K562 (cell line): Measurements from ENCODE around the gene CERS4. TPM values are rescaled to one million over a fixed set of nuclear protein-coding genes. Genes with fewer than 3 reads are reported as not detected.

Experiments
- ATF6 ChIP-seq: sonication (generic); formaldehyde crosslinking; IDR thresholded peaks from 2 replicates; pipeline ENCODE4 v1.4.0; 2020; ENCODE audit warnings: mild to moderate bottlenecking, missing genetic modification reagents
- CBFA2T3 ChIP-seq: fragments of 450-650 bp; IDR thresholded peaks from 2 replicates; pipeline ENCODE4 v1.6.1; 2017
- ESRRA ChIP-seq: fragments of 450-650 bp; IDR thresholded peaks from 2 replicates; pipeline ENCODE4 v1.6.1; 2014; ENCODE audit warnings: low read depth, mild to moderate bottlenecking, moderate library complexity, borderline replicate concordance
- RFX1 ChIP-seq: fragments of 450-650 bp; IDR thresholded peaks from 2 replicates; pipeline ENCODE4 v1.6.1; 2016; ENCODE audit warnings: mild to moderate bottlenecking, moderate library complexity
- SAFB2 ChIP-seq: fragments of 200-400 bp; formaldehyde crosslinking; IDR thresholded peaks from 2 replicates; pipeline ENCODE4 v1.6.1; 2018; ENCODE audit warnings: borderline replicate concordance, low read length, low read depth, moderate library complexity; ENCODE audit not compliant: severe bottlenecking
- ZBTB26 ChIP-seq: fragments of 450-650 bp; formaldehyde crosslinking; IDR thresholded peaks from 2 replicates; pipeline ENCODE4 v1.4.0; 2022; ENCODE audit warnings: missing genetic modification characterization
- ZNF347 ChIP-seq: fragments of 450-650 bp; formaldehyde crosslinking; IDR thresholded peaks from 2 replicates; pipeline ENCODE4 v1.4.0; 2020; ENCODE audit warnings: low read depth, mild to moderate bottlenecking, moderate library complexity
- ZNF408 ChIP-seq: fragments of 250-450 bp; sonication (Bioruptor Pico); IDR thresholded peaks from 2 replicates; pipeline ENCODE4 v1.4.0; 2020; ENCODE audit warnings: low read depth, mild to moderate bottlenecking, moderate library complexity
- ZNF445 ChIP-seq: fragments of 250-450 bp; sonication (Bioruptor Pico); IDR thresholded peaks from 2 replicates; pipeline ENCODE4 v1.4.0; 2020; ENCODE audit warnings: low read depth, mild to moderate bottlenecking, moderate library complexity
- ZNF766 ChIP-seq: fragments of 200-800 bp; sonication (Bioruptor generic); conservative IDR thresholded peaks from 2 replicates; pipeline ENCODE4 v1.6.1; 2016; ENCODE audit warnings: missing genetic modification characterization, missing compliant biosample characterization
- polyA plus RNA-seq, 8 experiments: library from polyadenylated mRNA; depleted of rRNA in 4 of 8; stranded (reverse) in 5 of 8; unstranded in 3 of 8; fragments of >200 nt; fragmentation: Nextera tagmentation in 2 of 8; fragmentation: Illumina TruSeq in 1 of 8; extraction: Ambion mirVana in 2 of 8; extraction: Trizol in 1 of 8; gene quantifications; 2 replicates each; pipeline versions ENCODE4 v1.2.1 to v1.2.3, GENCODE V29; 2011 to 2014; ENCODE audit warnings: inconsistent platforms in 1 of 8, missing spikeins in 1 of 8
- total RNA-seq, 7 experiments: library from RNA; depleted of rRNA in 6 of 7; stranded (reverse); fragments of >200 nt in 6 of 7; fragmentation: Illumina TruSeq in 2 of 7; extraction: Trizol in 2 of 7; gene quantifications; 2 replicates each; pipeline versions ENCODE4 v1.2.1 to v1.2.3, GENCODE V29; 2011 to 2021; ENCODE audit warnings: low replicate concordance in 1 of 7

The CERS4 gene
- total and polyA plus RNA-seq, 9 of the 15 experiments (the other 6 are each of a cell fraction or from before 2014, with no cell fraction given): 0.14 to 4.4 (median 2.9) TPM; not detected in 1

GRCh38 chr19:8208119-8208921, 850 bp upstream of the CERS4 start (continued):
- TF ChIP-seq ESRRA (no peak), ZNF347 (CRISPR knock-in tag) (no peak), CBFA2T3 (no peak), ZBTB26 (CRISPR knock-in tag) (no peak), ZNF445 (CRISPR knock-in tag) (no peak), SAFB2 (no peak), ZNF408 (CRISPR knock-in tag) (no peak), RFX1 (no peak), ZNF766 (CRISPR knock-in tag) (no peak), ATF6 (no peak)
- TF ChIP-seq, all 486 proteins: peak for 21
